ENCODE results near the gene LCN10.

The LCN10 gene

GRCh38 chr9:136693490-136694162, 49.1 kb downstream of the LCN10 start:
- TF ChIP-seq, protein P1, sequence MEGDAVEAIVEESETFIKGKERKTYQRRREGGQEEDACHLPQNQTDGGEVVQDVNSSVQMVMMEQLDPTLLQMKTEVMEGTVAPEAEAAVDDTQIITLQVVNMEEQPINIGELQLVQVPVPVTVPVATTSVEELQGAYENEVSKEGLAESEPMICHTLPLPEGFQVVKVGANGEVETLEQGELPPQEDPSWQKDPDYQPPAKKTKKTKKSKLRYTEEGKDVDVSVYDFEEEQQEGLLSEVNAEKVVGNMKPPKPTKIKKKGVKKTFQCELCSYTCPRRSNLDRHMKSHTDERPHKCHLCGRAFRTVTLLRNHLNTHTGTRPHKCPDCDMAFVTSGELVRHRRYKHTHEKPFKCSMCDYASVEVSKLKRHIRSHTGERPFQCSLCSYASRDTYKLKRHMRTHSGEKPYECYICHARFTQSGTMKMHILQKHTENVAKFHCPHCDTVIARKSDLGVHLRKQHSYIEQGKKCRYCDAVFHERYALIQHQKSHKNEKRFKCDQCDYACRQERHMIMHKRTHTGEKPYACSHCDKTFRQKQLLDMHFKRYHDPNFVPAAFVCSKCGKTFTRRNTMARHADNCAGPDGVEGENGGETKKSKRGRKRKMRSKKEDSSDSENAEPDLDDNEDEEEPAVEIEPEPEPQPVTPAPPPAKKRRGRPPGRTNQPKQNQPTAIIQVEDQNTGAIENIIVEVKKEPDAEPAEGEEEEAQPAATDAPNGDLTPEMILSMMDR (IDR thresholded peaks at IDR 0.05; ENCODE audit: low read length, missing control alignments): no peak
- no peak overlapping the region for H3K4me3 ChIP-seq (replicated peaks; ENCODE audit: low read depth, low read length)
- DNase-seq (ENCODE audit: low read depth): no peak

DNA sequence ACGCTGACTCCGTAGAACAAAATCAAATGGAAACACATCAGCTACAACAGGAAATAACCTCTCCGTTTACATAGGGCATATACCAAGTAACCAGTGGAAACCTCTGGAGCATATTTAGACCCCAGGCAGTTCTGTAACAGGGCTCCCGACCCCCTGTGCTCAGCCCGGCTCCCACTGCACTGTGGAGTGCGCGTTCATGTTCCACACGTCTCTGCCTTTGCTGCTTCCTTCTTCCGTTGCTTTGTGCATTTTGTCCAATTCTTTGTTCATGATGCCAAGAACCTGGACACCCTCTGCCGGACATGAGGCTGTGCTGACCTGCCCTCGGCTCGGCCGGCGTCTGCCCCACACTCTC, 49.6 kb downstream of the LCN10 start:
- DNase-seq (ENCODE audit: low read depth): no peak
- no peak overlapping the region for H3K4me3 ChIP-seq (replicated peaks; ENCODE audit: low read depth, low read length)
- TF ChIP-seq, protein P1 (IDR thresholded peaks at IDR 0.05; ENCODE audit: low read length, missing control alignments): no peak

DNA sequence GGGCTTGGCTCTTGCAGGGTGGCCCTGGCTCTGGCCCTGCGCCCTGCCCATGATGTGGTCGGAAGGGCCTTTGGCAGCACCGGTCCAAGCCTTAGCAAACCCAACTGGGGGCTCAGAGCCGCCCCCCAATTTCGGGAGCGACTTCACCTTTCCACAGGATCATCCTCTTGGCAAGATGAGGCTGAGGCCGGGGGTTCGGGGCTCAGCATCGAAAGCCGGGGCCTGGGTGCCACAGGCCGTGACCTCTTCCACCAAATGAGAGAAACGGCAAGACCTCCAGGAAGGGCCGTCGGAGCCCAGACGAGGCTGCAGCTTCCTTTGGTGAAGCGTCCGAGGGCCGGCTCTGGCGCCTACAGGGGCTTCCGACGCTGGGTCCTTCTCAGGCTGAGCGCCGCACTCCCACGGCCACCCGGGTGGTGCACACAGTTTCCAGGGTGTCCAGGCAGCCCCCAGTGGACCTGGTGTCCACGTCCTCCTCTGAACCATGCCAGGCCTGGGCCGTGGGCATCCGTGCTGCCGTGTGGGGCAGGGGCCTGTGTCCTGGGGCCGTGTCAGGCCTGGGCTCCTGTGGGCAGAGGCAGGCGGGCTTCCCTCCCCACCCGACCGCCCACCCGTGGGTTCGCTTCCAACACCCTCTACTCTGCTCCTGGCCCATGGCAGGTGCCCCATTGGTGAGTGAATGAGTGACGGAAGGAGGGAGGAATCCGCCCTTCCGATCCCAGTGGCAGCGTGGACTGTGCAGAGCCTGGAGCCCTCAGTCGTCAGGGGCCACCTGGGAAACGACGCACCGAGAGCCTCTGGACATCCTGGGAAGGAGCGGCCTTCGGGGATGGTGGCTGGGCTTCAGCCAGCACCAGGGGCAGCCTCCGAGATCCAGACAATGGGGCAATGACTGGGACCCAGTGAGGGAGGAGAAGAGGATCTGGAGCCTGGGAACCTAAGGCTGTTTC, 50.3 kb downstream of the LCN10 start:
- H3K4me3 ChIP-seq (replicated peaks; ENCODE audit: low read depth, low read length): no peak overlapping the region
- TF ChIP-seq, protein P1 (IDR thresholded peaks at IDR 0.05; ENCODE audit: low read length, missing control alignments): no peak
- no peak for DNase-seq (ENCODE audit: low read depth)

GRCh38 chr9:136691316-136692184, 51.2 kb downstream of the LCN10 start:
- H3K4me3 ChIP-seq (replicated peaks; ENCODE audit: low read depth, low read length): no peak overlapping the region
- DNase-seq (ENCODE audit: low read depth): no peak
- TF ChIP-seq, protein P1 (IDR thresholded peaks at IDR 0.05; ENCODE audit: low read length, missing control alignments): no peak

DNA sequence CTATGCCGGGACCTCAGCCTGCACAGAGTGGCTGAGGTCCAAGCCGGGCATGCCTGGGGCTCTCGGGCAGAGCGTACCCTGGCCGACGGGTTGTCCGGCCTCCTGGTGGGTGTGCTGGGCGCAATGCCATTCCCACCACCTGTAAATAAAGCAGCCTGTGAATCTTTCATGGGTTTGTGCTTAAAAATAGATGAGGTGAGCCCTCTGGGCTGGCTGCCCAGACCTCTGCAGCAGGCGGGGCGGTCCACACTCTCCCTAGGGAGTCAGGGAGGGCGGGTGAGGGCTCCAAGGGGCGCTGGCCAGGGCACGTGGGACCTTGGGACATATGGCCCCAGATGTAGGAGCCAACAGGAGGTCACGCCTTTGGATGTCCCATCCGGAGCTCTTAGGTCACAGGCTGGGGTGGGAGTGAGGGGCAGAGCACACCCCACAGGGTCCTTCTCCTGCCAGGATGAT, 51.9 kb downstream of the LCN10 start:
- H3K4me3 ChIP-seq (replicated peaks; ENCODE audit: low read depth, low read length): no peak overlapping the region
- TF ChIP-seq, protein P1 (IDR thresholded peaks at IDR 0.05; ENCODE audit: low read length, missing control alignments): no peak
- no peak for DNase-seq (ENCODE audit: low read depth)

DNA sequence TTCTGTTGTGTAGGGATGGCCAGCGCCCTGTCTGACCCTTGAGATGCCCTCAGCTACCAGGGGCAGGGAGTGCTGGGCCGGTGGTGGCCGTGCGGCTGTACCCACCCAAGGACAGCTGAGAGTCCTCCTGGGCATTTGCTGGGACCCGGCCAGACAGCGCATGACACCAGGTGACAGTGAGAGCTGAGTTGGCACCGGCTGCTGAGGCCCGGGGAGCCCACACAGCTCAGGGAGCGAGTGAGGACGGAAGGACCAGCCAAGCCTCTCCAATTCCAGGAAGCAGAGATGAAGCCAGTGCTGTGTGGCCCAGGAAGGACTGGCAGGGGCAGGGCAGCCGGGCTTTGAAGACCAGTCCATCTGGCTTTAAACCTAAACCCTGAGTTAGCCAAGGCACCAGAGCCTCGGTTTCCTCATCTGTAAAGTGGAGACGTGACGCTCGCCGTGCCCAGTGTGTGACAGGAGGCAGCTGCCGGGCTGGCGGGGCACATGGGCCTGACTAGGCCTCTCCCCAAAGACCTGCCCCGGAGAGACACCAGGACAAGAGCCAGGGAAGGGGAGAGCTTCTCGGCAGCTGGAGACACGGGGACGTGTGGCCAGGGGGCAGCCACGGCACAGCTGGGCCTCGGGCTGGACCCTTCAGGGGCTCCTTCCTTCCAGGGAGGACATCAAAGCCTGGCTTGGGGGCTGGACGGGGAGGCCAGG, 52.5 kb downstream of the LCN10 start:
- TF ChIP-seq, protein P1 (IDR thresholded peaks at IDR 0.05; ENCODE audit: low read length, missing control alignments): no peak
- no peak for DNase-seq (ENCODE audit: low read depth)
- no peak overlapping the region for H3K4me3 ChIP-seq (replicated peaks; ENCODE audit: low read depth, low read length)

All from fibroblast of pulmonary artery (primary cell).